HepG2 (cell line): Measurements from ENCODE around the gene SIRPA. TPM values are rescaled to one million over a fixed set of nuclear protein-coding genes. Genes with fewer than 3 reads are reported as not detected.

ENCODE experiments used
- ARNT2 ChIP-seq: sonication (generic); formaldehyde crosslinking; IDR thresholded peaks from 2 replicates; pipeline ENCODE4 v1.8.0; 2022; ENCODE audit warnings: mild to moderate bottlenecking, low read depth, missing genetic modification reagents, moderate library complexity
- FOXJ3 ChIP-seq: sonication (generic); formaldehyde crosslinking; IDR thresholded peaks from 2 replicates; pipeline ENCODE4 v1.4.0; 2020; ENCODE audit warnings: missing genetic modification reagents, mild to moderate bottlenecking, borderline replicate concordance
- HNRNPLL ChIP-seq: fragments of 200-400 bp; formaldehyde crosslinking; IDR thresholded peaks from 2 replicates; pipeline ENCODE4 v1.6.1; 2017; ENCODE audit warnings: mild to moderate bottlenecking, low read depth, low read length; ENCODE audit not compliant: poor library complexity, severe bottlenecking
- KLF6 ChIP-seq: IDR thresholded peaks from 2 replicates; pipeline ENCODE4 v1.8.0; 2016; ENCODE audit warnings: missing biosample characterization, missing genetic modification reagents
- MAZ ChIP-seq, 2 experiments: sonication (generic) in 1 of 2; formaldehyde crosslinking in 1 of 2; IDR thresholded peaks; 2 replicates each; pipeline versions ENCODE4 v1.5.0 to v1.6.1; 2012 to 2020; ENCODE audit warnings: low read depth in 2 of 2, mild to moderate bottlenecking in 2 of 2, borderline replicate concordance in 1 of 2, improper control_type of control experiment in 1 of 2, low read length in 1 of 2, missing genetic modification reagents in 1 of 2, moderate library complexity in 1 of 2
- NCOA1 ChIP-seq: sonication (generic); formaldehyde crosslinking; IDR thresholded peaks from 2 replicates; pipeline ENCODE4 v1.9.0; 2021; ENCODE audit warnings: missing genetic modification reagents
- NFATC3 ChIP-seq: sonication (generic); formaldehyde crosslinking; IDR thresholded peaks from 2 replicates; pipeline ENCODE4 v1.5.1; 2020; ENCODE audit warnings: mild to moderate bottlenecking, missing genetic modification reagents
- PPARG ChIP-seq: conservative IDR thresholded peaks from 2 replicates; pipeline ENCODE4 v1.6.1; 2016; ENCODE audit warnings: missing biosample characterization, missing genetic modification reagents
- TCF7L2 ChIP-seq: IDR thresholded peaks from 2 replicates; pipeline ENCODE4 v1.6.1; 2011; ENCODE audit warnings: mild to moderate bottlenecking, low read depth, low read length, moderate library complexity
- ZNF256 ChIP-seq: sonication (generic); formaldehyde crosslinking; conservative IDR thresholded peaks from 2 replicates; pipeline ENCODE4 v1.4.0; 2020; ENCODE audit warnings: missing genetic modification reagents
- ZNF280B ChIP-seq: sonication (generic); formaldehyde crosslinking; IDR thresholded peaks from 2 replicates; pipeline ENCODE4 v1.5.0; 2020; ENCODE audit warnings: missing genetic modification reagents, mild to moderate bottlenecking, borderline replicate concordance
- ZNF468 ChIP-seq: sonication (generic); formaldehyde crosslinking; IDR thresholded peaks from 2 replicates; pipeline ENCODE4 v1.8.0; 2022; ENCODE audit warnings: mild to moderate bottlenecking, moderate library complexity, missing genetic modification reagents
- ZNF878 ChIP-seq: sonication (generic); formaldehyde crosslinking; IDR thresholded peaks from 2 replicates; pipeline ENCODE4 v1.8.1; 2023; ENCODE audit warnings: mild to moderate bottlenecking, missing genetic modification reagents, moderate library complexity
- polyA plus RNA-seq, 8 experiments: library from polyadenylated mRNA; depleted of rRNA in 3 of 8; stranded (reverse) in 7 of 8; unstranded in 1 of 8; fragments of >200 nt; fragmentation: Illumina TruSeq in 4 of 8; extraction: Trizol in 4 of 8; gene quantifications; 2 replicates each; pipeline versions ENCODE4 v1.2.1 to v1.2.3, GENCODE V29; 2011 to 2016; ENCODE audit warnings: low read depth in 4 of 8, missing spikeins in 1 of 8, mixed read lengths in 1 of 8; ENCODE audit not compliant: insufficient read depth in 1 of 8
- total RNA-seq, 5 experiments: library from RNA; depleted of rRNA; stranded (reverse); fragments of >200 nt; fragmentation: Illumina TruSeq; extraction: Trizol; gene quantifications; 2 replicates each; pipeline ENCODE4 v1.2.3, GENCODE V29; 2016; ENCODE audit warnings: low read depth in 1 of 5
- TF ChIP-seq, protein P1 (sequence below): sonication (generic); formaldehyde crosslinking; IDR thresholded peaks from 2 replicates; pipeline ENCODE4 v1.5.0; 2020; ENCODE audit warnings: missing genetic modification reagents
- TF ChIP-seq, protein P2 (sequence below): sonication (generic); formaldehyde crosslinking; IDR thresholded peaks from 2 replicates; pipeline ENCODE4 v1.4.0; 2020; ENCODE audit warnings: mild to moderate bottlenecking, missing genetic modification reagents
- TF ChIP-seq, protein P3 (sequence below), 2 experiments: sonication (generic) in 1 of 2; formaldehyde crosslinking in 1 of 2; IDR thresholded peaks; 2 replicates each; pipeline versions ENCODE4 v1.4.0 to v1.6.1; 2018 to 2020; ENCODE audit warnings: missing genetic modification reagents in 2 of 2, borderline replicate concordance in 1 of 2, low read depth in 1 of 2, mild to moderate bottlenecking in 1 of 2, missing biosample characterization in 1 of 2
- TF ChIP-seq, protein P4 (sequence below): IDR thresholded peaks from 2 replicates; pipeline ENCODE4 v1.4.0; 2020; ENCODE audit warnings: mild to moderate bottlenecking, missing genetic modification reagents
- TF ChIP-seq, protein P5 (sequence below): sonication (generic); formaldehyde crosslinking; IDR thresholded peaks from 2 replicates; pipeline ENCODE4 v1.8.1; 2022; ENCODE audit warnings: mild to moderate bottlenecking, missing genetic modification reagents

SIRPA gene
- total and polyA plus RNA-seq, 2 of the 13 experiments (the other 11 are each of a cell fraction or from before 2014, with no cell fraction given) = 7.2 to 17.6 TPM

GRCh38 chr20:1946762-1947534 is 51.7 kb downstream of the SIRPA start (continued):
- TF ChIP-seq, protein P1, sequence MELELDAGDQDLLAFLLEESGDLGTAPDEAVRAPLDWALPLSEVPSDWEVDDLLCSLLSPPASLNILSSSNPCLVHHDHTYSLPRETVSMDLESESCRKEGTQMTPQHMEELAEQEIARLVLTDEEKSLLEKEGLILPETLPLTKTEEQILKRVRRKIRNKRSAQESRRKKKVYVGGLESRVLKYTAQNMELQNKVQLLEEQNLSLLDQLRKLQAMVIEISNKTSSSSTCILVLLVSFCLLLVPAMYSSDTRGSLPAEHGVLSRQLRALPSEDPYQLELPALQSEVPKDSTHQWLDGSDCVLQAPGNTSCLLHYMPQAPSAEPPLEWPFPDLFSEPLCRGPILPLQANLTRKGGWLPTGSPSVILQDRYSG = no peak
- TF ChIP-seq, protein P2, sequence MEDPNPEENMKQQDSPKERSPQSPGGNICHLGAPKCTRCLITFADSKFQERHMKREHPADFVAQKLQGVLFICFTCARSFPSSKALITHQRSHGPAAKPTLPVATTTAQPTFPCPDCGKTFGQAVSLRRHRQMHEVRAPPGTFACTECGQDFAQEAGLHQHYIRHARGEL (CRISPR knock-in tag) = no peak
- TF ChIP-seq, protein P3, sequence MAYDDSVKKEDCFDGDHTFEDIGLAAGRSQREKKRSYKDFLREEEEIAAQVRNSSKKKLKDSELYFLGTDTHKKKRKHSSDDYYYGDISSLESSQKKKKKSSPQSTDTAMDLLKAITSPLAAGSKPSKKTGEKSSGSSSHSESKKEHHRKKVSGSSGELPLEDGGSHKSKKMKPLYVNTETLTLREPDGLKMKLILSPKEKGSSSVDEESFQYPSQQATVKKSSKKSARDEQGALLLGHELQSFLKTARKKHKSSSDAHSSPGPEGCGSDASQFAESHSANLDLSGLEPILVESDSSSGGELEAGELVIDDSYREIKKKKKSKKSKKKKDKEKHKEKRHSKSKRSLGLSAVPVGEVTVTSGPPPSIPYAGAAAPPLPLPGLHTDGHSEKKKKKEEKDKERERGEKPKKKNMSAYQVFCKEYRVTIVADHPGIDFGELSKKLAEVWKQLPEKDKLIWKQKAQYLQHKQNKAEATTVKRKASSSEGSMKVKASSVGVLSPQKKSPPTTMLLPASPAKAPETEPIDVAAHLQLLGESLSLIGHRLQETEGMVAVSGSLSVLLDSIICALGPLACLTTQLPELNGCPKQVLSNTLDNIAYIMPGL (CRISPR knock-in tag; IDR thresholded peaks at IDR 0.05; ENCODE audit: borderline replicate concordance in 1 of 2, low read depth in 1 of 2) = no peak
- peak; percentile 8; the same call in 1 of the 2 replicates for TF ChIP-seq FOXJ3 (CRISPR knock-in tag)
- no peak for TF ChIP-seq ZNF256 (CRISPR knock-in tag)
- no peak for TF ChIP-seq MAZ (IDR thresholded peaks at IDR 0.05; ENCODE audit: borderline replicate concordance, low read depth, low read length)
- 0 out of 2 replicates have a peak, but pooled peaks have one; percentile 35 for TF ChIP-seq MAZ (CRISPR knock-in tag; IDR thresholded peaks at IDR 0.05; ENCODE audit: low read depth)
- TF ChIP-seq NFATC3 = no peak
- TF ChIP-seq TCF7L2 = 0 out of 2 replicates have a peak, but pooled peaks have one; percentile 27
- TF ChIP-seq, protein P4, sequence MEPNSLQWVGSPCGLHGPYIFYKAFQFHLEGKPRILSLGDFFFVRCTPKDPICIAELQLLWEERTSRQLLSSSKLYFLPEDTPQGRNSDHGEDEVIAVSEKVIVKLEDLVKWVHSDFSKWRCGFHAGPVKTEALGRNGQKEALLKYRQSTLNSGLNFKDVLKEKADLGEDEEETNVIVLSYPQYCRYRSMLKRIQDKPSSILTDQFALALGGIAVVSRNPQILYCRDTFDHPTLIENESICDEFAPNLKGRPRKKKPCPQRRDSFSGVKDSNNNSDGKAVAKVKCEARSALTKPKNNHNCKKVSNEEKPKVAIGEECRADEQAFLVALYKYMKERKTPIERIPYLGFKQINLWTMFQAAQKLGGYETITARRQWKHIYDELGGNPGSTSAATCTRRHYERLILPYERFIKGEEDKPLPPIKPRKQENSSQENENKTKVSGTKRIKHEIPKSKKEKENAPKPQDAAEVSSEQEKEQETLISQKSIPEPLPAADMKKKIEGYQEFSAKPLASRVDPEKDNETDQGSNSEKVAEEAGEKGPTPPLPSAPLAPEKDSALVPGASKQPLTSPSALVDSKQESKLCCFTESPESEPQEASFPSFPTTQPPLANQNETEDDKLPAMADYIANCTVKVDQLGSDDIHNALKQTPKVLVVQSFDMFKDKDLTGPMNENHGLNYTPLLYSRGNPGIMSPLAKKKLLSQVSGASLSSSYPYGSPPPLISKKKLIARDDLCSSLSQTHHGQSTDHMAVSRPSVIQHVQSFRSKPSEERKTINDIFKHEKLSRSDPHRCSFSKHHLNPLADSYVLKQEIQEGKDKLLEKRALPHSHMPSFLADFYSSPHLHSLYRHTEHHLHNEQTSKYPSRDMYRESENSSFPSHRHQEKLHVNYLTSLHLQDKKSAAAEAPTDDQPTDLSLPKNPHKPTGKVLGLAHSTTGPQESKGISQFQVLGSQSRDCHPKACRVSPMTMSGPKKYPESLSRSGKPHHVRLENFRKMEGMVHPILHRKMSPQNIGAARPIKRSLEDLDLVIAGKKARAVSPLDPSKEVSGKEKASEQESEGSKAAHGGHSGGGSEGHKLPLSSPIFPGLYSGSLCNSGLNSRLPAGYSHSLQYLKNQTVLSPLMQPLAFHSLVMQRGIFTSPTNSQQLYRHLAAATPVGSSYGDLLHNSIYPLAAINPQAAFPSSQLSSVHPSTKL (CRISPR knock-in tag) = no peak
- no peak for TF ChIP-seq ZNF878 (CRISPR knock-in tag)
- TF ChIP-seq PPARG (CRISPR knock-in tag) = no peak
- TF ChIP-seq ZNF280B (CRISPR knock-in tag) = peak; percentile 78; the same call in 1 of the 2 replicates
- TF ChIP-seq KLF6 (CRISPR knock-in tag) = no peak
- TF ChIP-seq, protein P5, sequence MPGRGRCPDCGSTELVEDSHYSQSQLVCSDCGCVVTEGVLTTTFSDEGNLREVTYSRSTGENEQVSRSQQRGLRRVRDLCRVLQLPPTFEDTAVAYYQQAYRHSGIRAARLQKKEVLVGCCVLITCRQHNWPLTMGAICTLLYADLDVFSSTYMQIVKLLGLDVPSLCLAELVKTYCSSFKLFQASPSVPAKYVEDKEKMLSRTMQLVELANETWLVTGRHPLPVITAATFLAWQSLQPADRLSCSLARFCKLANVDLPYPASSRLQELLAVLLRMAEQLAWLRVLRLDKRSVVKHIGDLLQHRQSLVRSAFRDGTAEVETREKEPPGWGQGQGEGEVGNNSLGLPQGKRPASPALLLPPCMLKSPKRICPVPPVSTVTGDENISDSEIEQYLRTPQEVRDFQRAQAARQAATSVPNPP (CRISPR knock-in tag) = no peak
- peak; percentile 90 for TF ChIP-seq HNRNPLL
- TF ChIP-seq ARNT2 (CRISPR knock-in tag) = no peak
- TF ChIP-seq ZNF468 (CRISPR knock-in tag) = no peak
- TF ChIP-seq NCOA1 (CRISPR knock-in tag) = no peak
